Body of pancreas (tissue), 4 donors: ENCODE measurements around the gene FKBP1B.

ENCODE experiments used
- POLR2A ChIP-seq, 3 donors: fragments of 450-650 bp; IDR thresholded peaks; one replicate each; pipeline ENCODE4 v1.6.1; 2016; ENCODE audit warnings: antibody characterized with exemption in 3 of 3, mild to moderate bottlenecking in 2 of 3
- TF ChIP-seq, protein P1 (sequence below), 7 experiments: fragments of 450-650 bp in 4 of 7; fragments of 200-600 bp in 3 of 7; sonication (generic) in 3 of 7; IDR thresholded peaks; one replicate each; pipeline ENCODE4 v1.5.1; 2016 to 2019; ENCODE audit warnings: antibody characterized with exemption in 7 of 7

- TF ChIP-seq POLR2A (IDR thresholded peaks at IDR 0.05) = no peak
- TF ChIP-seq, protein P1, sequence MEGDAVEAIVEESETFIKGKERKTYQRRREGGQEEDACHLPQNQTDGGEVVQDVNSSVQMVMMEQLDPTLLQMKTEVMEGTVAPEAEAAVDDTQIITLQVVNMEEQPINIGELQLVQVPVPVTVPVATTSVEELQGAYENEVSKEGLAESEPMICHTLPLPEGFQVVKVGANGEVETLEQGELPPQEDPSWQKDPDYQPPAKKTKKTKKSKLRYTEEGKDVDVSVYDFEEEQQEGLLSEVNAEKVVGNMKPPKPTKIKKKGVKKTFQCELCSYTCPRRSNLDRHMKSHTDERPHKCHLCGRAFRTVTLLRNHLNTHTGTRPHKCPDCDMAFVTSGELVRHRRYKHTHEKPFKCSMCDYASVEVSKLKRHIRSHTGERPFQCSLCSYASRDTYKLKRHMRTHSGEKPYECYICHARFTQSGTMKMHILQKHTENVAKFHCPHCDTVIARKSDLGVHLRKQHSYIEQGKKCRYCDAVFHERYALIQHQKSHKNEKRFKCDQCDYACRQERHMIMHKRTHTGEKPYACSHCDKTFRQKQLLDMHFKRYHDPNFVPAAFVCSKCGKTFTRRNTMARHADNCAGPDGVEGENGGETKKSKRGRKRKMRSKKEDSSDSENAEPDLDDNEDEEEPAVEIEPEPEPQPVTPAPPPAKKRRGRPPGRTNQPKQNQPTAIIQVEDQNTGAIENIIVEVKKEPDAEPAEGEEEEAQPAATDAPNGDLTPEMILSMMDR (IDR thresholded peaks at IDR 0.05) = no peak
These were observed 54.6 kb downstream of the FKBP1B start for GRCh38 chr2:24104110-24104650.
